DOHH2 (cell line): ENCODE measurements around the gene TBC1D24.

ENCODE experiments used
- H3F3A ChIP-seq: fragments of 200-600 bp; sonication (generic), shearing (Covaris generic); 2 replicates; pipeline ENCODE4 v1.6.0; 2016; ENCODE audit warnings: antibody characterized with exemption, mild to moderate bottlenecking; ENCODE audit not compliant: control insufficient read depth, insufficient read depth
- H3K27ac ChIP-seq: fragments of 200-600 bp; sonication (generic); 2 replicates; pipeline ENCODE4 v1.5.1; 2014; ENCODE audit warnings: low read depth, mild to moderate bottlenecking, low read length, moderate library complexity
- H3K27me3 ChIP-seq: fragments of 200-600 bp; sonication (generic); 2 replicates; pipeline ENCODE4 v1.6.1; 2014; ENCODE audit warnings: mild to moderate bottlenecking, low read length, mixed read lengths; ENCODE audit not compliant: control insufficient read depth
- H3K36me3 ChIP-seq: fragments of 200-600 bp; sonication (generic); 2 replicates; pipeline ENCODE4 v1.6.1; 2014; ENCODE audit warnings: mild to moderate bottlenecking, low read length, moderate library complexity, mixed read lengths; ENCODE audit not compliant: control insufficient read depth
- H3K4me1 ChIP-seq: fragments of 200-600 bp; sonication (generic); 2 replicates; pipeline ENCODE4 v1.6.1; 2014; ENCODE audit warnings: mild to moderate bottlenecking, low read length, mixed read lengths; ENCODE audit not compliant: control insufficient read depth
- H3K4me2 ChIP-seq: fragments of 200-600 bp; sonication (generic); 2 replicates; pipeline ENCODE4 v1.6.0; 2014; ENCODE audit warnings: mild to moderate bottlenecking, low read length, moderate library complexity
- H3K4me3 ChIP-seq: fragments of 200-600 bp; sonication (generic); 2 replicates; pipeline ENCODE4 v1.5.1; 2014; ENCODE audit warnings: mild to moderate bottlenecking, low read length, mixed read lengths
- H3K79me2 ChIP-seq: fragments of 200-600 bp; sonication (generic); 2 replicates; pipeline ENCODE4 v1.6.1; 2014; ENCODE audit warnings: mild to moderate bottlenecking, low read length, mixed read lengths; ENCODE audit not compliant: control insufficient read depth
- H3K9me2 ChIP-seq: fragments of 200-600 bp; sonication (generic); replicated peaks from 2 replicates; pipeline ENCODE4 v1.6.1; 2014; ENCODE audit warnings: mild to moderate bottlenecking, low read length, mixed read lengths; ENCODE audit not compliant: control insufficient read depth
- H3K9me3 ChIP-seq: fragments of 200-600 bp; sonication (generic); 2 replicates; pipeline ENCODE4 v1.6.1; 2014; ENCODE audit warnings: antibody characterized with exemption, low read length, mixed read lengths; ENCODE audit not compliant: control insufficient read depth, insufficient read depth
- H4K20me1 ChIP-seq: fragments of 200-600 bp; sonication (generic); 2 replicates; pipeline ENCODE4 v1.6.0; 2014; ENCODE audit warnings: low read depth, mild to moderate bottlenecking, antibody characterized with exemption, low read length, moderate library complexity; ENCODE audit not compliant: control insufficient read depth, insufficient read depth
- CTCF ChIP-seq: fragments of 200-600 bp; sonication (generic); IDR thresholded peaks from one replicate; pipeline ENCODE4 v1.5.1; 2014; ENCODE audit warnings: antibody characterized with exemption, mild to moderate bottlenecking, low read depth, low read length; ENCODE audit not compliant: poor library complexity, severe bottlenecking
- EZH2phosphoT487 ChIP-seq: fragments of 200-600 bp; sonication (generic); IDR thresholded peaks from 2 replicates; pipeline ENCODE4 v1.6.1; 2017; ENCODE audit warnings: borderline replicate concordance, mild to moderate bottlenecking, antibody characterized with exemption, low read length, moderate library complexity, mixed read lengths

Gene TBC1D24

GRCh38 chr16:2480948-2481347, 6.0 kb downstream of the TBC1D24 start:
- TF ChIP-seq CTCF (no peak), EZH2phosphoT487 (no peak)
- Histone ChIP-seq H3F3A (no peaks in the 10 kb centered on the region), H3K79me2 (peaks cover 73% of the 10 kb centered on the region), H3K4me3 (no peak overlapping the region), H3K27me3 (no peaks in the 10 kb centered on the region), H3K9me3 (no peaks in the 10 kb centered on the region), H3K9me2 (no peaks in the 10 kb centered on the region), H3K27ac (no peak overlapping the region), H3K36me3 (peaks cover 13% of the 10 kb centered on the region; the same call in 1 of the 2 replicates), H3K4me2 (no peak overlapping the region), H4K20me1 (peaks cover 21% of the 10 kb centered on the region; the same call in 1 of the 2 replicates), H3K4me1 (peaks cover 11% of the 10 kb centered on the region)

GRCh38 chr16:2481676-2482075, 6.7 kb downstream of the TBC1D24 start:
- Histone ChIP-seq H3K27ac (no peak overlapping the region), H4K20me1 (peaks cover 16% of the 10 kb centered on the region; the same call in 1 of the 2 replicates), H3K9me3 (no peaks in the 10 kb centered on the region), H3K4me2 (no peak overlapping the region), H3K9me2 (no peaks in the 10 kb centered on the region), H3K4me1 (peaks cover 9% of the 10 kb centered on the region; the same call in 1 of the 2 replicates), H3F3A (no peaks in the 10 kb centered on the region), H3K36me3 (peaks cover 13% of the 10 kb centered on the region; the same call in 1 of the 2 replicates), H3K4me3 (no peak overlapping the region), H3K27me3 (no peaks in the 10 kb centered on the region), H3K79me2 (peaks cover 73% of the 10 kb centered on the region)
- TF ChIP-seq CTCF, result no peak
- no peak for TF ChIP-seq EZH2phosphoT487

GRCh38 chr16:2482249-2482648, 7.3 kb downstream of the TBC1D24 start:
- peaks cover 10% of the 10 kb centered on the region; the same call in 1 of the 2 replicates for H4K20me1 ChIP-seq

More at GRCh38 chr16:2482249-2482648, 7.3 kb downstream of the TBC1D24 start:
- Histone ChIP-seq H3F3A (no peaks in the 10 kb centered on the region), H3K27ac (no peak overlapping the region), H3K9me3 (no peaks in the 10 kb centered on the region), H3K4me1 (peaks cover 12% of the 10 kb centered on the region), H3K9me2 (no peaks in the 10 kb centered on the region), H3K79me2 (peaks cover 73% of the 10 kb centered on the region), H3K36me3 (peaks cover 13% of the 10 kb centered on the region; the same call in 1 of the 2 replicates), H3K4me2 (no peak overlapping the region), H3K4me3 (no peak overlapping the region), H3K27me3 (no peaks in the 10 kb centered on the region)
- TF ChIP-seq CTCF, result no peak
- TF ChIP-seq EZH2phosphoT487, result no peak
